WTC11 (cell line): Measurements from ENCODE around the gene AP3D1. TPM values are rescaled to one million over a fixed set of nuclear protein-coding genes. Genes with fewer than 3 reads are reported as not detected.

Experiments used
- ATAC-seq: fragments of 200-7000 bp; cut with Tn5 transposase; 2 replicates; pipeline ENCODE4 v1.10.0; 2021; ENCODE audit warnings: mild to moderate bottlenecking, moderate library complexity
- CTCF ChIA-PET: fragments of 300-600 bp; sonication (Branson Sonifier 250); formaldehyde crosslinking; loops from one replicate; lab custom pipeline; 2021; ENCODE audit warnings: antibody characterized with exemption; lab: Charles Lee
- POLR2A ChIA-PET: fragments of 350-600 bp; sonication (Branson Sonifier 250); formaldehyde crosslinking; loops from one replicate; lab custom pipeline; 2021; ENCODE audit warnings: antibody characterized with exemption; lab: Charles Lee
- DNase-seq: peaks from one replicate; pipeline ENCODE4 v3.0.0; 2021; ENCODE audit warnings: low spot score
- H3K27ac Mint-ChIP-seq: 2 replicates; pipeline ENCODE4 v1.8.0; 2021; ENCODE audit warnings: mixed read lengths
- H3K27me3 Mint-ChIP-seq: 2 replicates; pipeline ENCODE4 v1.8.0; 2021; ENCODE audit warnings: low read depth, mild to moderate bottlenecking, moderate library complexity, mixed read lengths
- H3K36me3 Mint-ChIP-seq: 2 replicates; pipeline ENCODE4 v1.8.0; 2021; ENCODE audit warnings: mixed read lengths
- H3K4me1 Mint-ChIP-seq: 2 replicates; pipeline ENCODE4 v1.8.0; 2022; ENCODE audit warnings: mixed read lengths
- H3K4me3 Mint-ChIP-seq: 2 replicates; pipeline ENCODE4 v1.8.0; 2021; ENCODE audit warnings: mild to moderate bottlenecking, moderate library complexity, mixed read lengths
- H3K9me3 Mint-ChIP-seq: 2 replicates; pipeline ENCODE4 v1.8.0; 2021; ENCODE audit warnings: mixed read lengths
- FOXK1 ChIP-seq: sonication (generic); formaldehyde crosslinking; IDR thresholded peaks from 2 replicates; pipeline ENCODE4 v1.8.0; 2022; ENCODE audit warnings: mild to moderate bottlenecking, moderate library complexity, missing genetic modification reagents
- GRHL2 ChIP-seq: fragments of 250-450 bp; sonication (Bioruptor Pico); IDR thresholded peaks from 2 replicates; pipeline ENCODE4 v1.8.0; 2022; ENCODE audit warnings: mild to moderate bottlenecking, moderate library complexity; ENCODE audit not compliant: insufficient replicate concordance, severe bottlenecking
- MYBL2 ChIP-seq: sonication (generic); formaldehyde crosslinking; IDR thresholded peaks from 2 replicates; pipeline ENCODE4 v1.8.1; 2023; ENCODE audit warnings: mild to moderate bottlenecking, moderate library complexity, missing genetic modification reagents
- NR3C1 ChIP-seq: sonication (generic); formaldehyde crosslinking; conservative IDR thresholded peaks from 2 replicates; pipeline ENCODE4 v1.8.1; 2023; ENCODE audit warnings: low read depth, mild to moderate bottlenecking, missing genetic modification reagents
- OVOL2 ChIP-seq: fragments of 250-450 bp; sonication (Bioruptor Pico); IDR thresholded peaks from 2 replicates; pipeline ENCODE4 v1.9.0; 2021; ENCODE audit warnings: mild to moderate bottlenecking, borderline replicate concordance
- SOX15 ChIP-seq: fragments of 250-450 bp; sonication (Bioruptor Pico); IDR thresholded peaks from 2 replicates; pipeline ENCODE4 v1.9.0; 2021; ENCODE audit warnings: mild to moderate bottlenecking
- ZNF396 ChIP-seq: fragments of 250-450 bp; sonication (Bioruptor Pico); IDR thresholded peaks from 2 replicates; pipeline ENCODE4 v1.8.0; 2021; ENCODE audit warnings: mild to moderate bottlenecking, moderate library complexity, borderline replicate concordance
- total RNA-seq: library from RNA; stranded (reverse); gene quantifications from 3 replicates; pipeline ENCODE4 v1.2.3, GENCODE V29; 2021
- TF ChIP-seq, protein P1 (sequence below): fragments of 200-600 bp; IDR thresholded peaks from 2 replicates; pipeline ENCODE4 v1.8.0; 2022; ENCODE audit warnings: antibody characterized with exemption
- TF ChIP-seq, protein P2 (sequence below): sonication (generic); formaldehyde crosslinking; IDR thresholded peaks from 2 replicates; pipeline ENCODE4 v1.8.1; 2022; ENCODE audit warnings: missing genetic modification reagents, borderline replicate concordance
- TF ChIP-seq, protein P3 (sequence below): sonication (generic); formaldehyde crosslinking; conservative IDR thresholded peaks from 2 replicates; pipeline ENCODE4 v1.8.1; 2023; ENCODE audit warnings: mild to moderate bottlenecking, low read depth, missing genetic modification reagents, moderate library complexity
- TF ChIP-seq, protein P4 (sequence below): fragments of 250-450 bp; sonication (Bioruptor Pico); IDR thresholded peaks from 2 replicates; pipeline ENCODE4 v1.9.0; 2021; ENCODE audit warnings: mild to moderate bottlenecking, borderline replicate concordance

Gene AP3D1
- total RNA-seq, 1 experiment from 2014 or later = 190 TPM

DNA sequence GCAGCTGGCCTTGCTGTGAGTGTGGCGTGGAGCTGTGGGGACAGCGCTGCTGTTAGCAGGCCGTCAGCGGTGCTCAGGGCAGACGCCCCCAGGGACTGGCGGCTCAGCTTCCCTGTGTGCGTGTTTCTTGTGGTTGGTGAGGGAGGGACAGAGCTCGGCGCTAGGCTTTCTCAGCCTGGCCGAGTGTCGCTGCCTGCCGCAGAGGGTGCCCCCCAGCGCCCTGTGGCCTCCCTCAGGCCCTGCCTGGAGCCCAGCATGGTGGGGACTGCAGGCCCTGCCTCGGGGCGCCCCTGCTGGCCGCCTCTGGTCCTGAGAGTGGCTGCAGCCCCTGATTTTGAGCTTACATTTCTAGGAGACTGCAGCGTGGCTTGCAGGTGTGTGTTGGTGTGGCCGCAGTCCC, 47.8 kb upstream of the AP3D1 start:
- TF ChIP-seq ZNF396 (CRISPR knock-in tag) = no peak
- no peak for TF ChIP-seq SOX15 (CRISPR knock-in tag)
- TF ChIP-seq, protein P1, sequence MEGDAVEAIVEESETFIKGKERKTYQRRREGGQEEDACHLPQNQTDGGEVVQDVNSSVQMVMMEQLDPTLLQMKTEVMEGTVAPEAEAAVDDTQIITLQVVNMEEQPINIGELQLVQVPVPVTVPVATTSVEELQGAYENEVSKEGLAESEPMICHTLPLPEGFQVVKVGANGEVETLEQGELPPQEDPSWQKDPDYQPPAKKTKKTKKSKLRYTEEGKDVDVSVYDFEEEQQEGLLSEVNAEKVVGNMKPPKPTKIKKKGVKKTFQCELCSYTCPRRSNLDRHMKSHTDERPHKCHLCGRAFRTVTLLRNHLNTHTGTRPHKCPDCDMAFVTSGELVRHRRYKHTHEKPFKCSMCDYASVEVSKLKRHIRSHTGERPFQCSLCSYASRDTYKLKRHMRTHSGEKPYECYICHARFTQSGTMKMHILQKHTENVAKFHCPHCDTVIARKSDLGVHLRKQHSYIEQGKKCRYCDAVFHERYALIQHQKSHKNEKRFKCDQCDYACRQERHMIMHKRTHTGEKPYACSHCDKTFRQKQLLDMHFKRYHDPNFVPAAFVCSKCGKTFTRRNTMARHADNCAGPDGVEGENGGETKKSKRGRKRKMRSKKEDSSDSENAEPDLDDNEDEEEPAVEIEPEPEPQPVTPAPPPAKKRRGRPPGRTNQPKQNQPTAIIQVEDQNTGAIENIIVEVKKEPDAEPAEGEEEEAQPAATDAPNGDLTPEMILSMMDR = peak; percentile 47; the same call in 1 of the 2 replicates
- no peak for TF ChIP-seq MYBL2 (CRISPR knock-in tag)
- TF ChIP-seq, protein P2, sequence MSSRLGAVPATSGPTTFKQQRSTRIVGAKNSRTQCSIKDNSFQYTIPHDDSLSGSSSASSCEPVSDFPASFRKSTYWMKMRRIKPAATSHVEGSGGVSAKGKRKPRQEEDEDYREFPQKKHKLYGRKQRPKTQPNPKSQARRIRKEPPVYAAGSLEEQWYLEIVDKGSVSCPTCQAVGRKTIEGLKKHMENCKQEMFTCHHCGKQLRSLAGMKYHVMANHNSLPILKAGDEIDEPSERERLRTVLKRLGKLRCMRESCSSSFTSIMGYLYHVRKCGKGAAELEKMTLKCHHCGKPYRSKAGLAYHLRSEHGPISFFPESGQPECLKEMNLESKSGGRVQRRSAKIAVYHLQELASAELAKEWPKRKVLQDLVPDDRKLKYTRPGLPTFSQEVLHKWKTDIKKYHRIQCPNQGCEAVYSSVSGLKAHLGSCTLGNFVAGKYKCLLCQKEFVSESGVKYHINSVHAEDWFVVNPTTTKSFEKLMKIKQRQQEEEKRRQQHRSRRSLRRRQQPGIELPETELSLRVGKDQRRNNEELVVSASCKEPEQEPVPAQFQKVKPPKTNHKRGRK (CRISPR knock-in tag) = no peak
- Mint-ChIP-seq H3K36me3 (peaks cover 12% of the 10 kb centered on the region), H3K4me3 (no peak overlapping the region), H3K27ac (peak overlapping the region; percentile 83), H3K4me1 (no peaks in the 10 kb centered on the region), H3K9me3 (no peaks in the 10 kb centered on the region), H3K27me3 (no peaks in the 10 kb centered on the region)
- CTCF ChIA-PET = interaction anchor here (0.5 to 1.8 kb wide), 58 partner anchors 8 to 983 kb away, joined by 3 to 25 read pairs (median 6); partner anchors contain the start of genes AP3D1, LSM7, PLEKHJ1 and SPPL2B
- ATAC-seq (peak; percentile 89), DNase-seq (peak; percentile 62)
- POLR2A ChIA-PET = interaction anchor here (1.3 kb wide), 1 partner anchor 43 kb away, joined by 4 read pairs; no protein-coding TSS in a partner anchor

DNA sequence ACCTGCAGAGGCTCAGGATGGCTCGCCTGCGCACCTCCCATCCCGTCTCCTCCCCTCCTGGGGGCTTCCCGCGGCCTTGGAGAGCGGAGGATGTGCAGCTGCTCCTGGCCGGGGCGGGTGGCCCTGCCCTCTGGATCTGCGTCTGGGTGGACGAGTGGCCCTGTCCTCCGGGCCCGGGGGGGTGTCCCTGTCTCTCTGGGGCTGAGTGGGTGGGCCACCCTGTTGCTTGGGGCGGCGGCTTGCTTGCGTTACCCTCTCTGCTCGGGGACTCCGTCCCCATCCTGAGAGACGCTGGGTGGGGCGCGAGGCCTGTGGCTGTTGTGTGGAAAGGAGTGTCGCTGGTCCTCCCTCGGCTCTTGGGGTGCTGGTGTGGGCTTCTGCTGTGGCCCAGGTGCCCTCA, 47.0 kb upstream of the AP3D1 start:
- H3K27ac Mint-ChIP-seq = peak overlapping the region; percentile 83

More for the DNA sequence above, 47.0 kb upstream of the AP3D1 start:
- POLR2A ChIA-PET = interaction anchor here (0.6 kb wide), 1 partner anchor 99 kb away, joined by 4 read pairs; no protein-coding TSS in a partner anchor
- no peaks in the 10 kb centered on the region for H3K4me1 Mint-ChIP-seq
- TF ChIP-seq, protein P3, sequence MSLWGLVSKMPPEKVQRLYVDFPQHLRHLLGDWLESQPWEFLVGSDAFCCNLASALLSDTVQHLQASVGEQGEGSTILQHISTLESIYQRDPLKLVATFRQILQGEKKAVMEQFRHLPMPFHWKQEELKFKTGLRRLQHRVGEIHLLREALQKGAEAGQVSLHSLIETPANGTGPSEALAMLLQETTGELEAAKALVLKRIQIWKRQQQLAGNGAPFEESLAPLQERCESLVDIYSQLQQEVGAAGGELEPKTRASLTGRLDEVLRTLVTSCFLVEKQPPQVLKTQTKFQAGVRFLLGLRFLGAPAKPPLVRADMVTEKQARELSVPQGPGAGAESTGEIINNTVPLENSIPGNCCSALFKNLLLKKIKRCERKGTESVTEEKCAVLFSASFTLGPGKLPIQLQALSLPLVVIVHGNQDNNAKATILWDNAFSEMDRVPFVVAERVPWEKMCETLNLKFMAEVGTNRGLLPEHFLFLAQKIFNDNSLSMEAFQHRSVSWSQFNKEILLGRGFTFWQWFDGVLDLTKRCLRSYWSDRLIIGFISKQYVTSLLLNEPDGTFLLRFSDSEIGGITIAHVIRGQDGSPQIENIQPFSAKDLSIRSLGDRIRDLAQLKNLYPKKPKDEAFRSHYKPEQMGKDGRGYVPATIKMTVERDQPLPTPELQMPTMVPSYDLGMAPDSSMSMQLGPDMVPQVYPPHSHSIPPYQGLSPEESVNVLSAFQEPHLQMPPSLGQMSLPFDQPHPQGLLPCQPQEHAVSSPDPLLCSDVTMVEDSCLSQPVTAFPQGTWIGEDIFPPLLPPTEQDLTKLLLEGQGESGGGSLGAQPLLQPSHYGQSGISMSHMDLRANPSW = no peak
- no peak for TF ChIP-seq MYBL2 (CRISPR knock-in tag)
- TF ChIP-seq NR3C1 = no peak
- no peak for TF ChIP-seq FOXK1 (CRISPR knock-in tag)
- no peak for TF ChIP-seq GRHL2
- TF ChIP-seq, protein P4, sequence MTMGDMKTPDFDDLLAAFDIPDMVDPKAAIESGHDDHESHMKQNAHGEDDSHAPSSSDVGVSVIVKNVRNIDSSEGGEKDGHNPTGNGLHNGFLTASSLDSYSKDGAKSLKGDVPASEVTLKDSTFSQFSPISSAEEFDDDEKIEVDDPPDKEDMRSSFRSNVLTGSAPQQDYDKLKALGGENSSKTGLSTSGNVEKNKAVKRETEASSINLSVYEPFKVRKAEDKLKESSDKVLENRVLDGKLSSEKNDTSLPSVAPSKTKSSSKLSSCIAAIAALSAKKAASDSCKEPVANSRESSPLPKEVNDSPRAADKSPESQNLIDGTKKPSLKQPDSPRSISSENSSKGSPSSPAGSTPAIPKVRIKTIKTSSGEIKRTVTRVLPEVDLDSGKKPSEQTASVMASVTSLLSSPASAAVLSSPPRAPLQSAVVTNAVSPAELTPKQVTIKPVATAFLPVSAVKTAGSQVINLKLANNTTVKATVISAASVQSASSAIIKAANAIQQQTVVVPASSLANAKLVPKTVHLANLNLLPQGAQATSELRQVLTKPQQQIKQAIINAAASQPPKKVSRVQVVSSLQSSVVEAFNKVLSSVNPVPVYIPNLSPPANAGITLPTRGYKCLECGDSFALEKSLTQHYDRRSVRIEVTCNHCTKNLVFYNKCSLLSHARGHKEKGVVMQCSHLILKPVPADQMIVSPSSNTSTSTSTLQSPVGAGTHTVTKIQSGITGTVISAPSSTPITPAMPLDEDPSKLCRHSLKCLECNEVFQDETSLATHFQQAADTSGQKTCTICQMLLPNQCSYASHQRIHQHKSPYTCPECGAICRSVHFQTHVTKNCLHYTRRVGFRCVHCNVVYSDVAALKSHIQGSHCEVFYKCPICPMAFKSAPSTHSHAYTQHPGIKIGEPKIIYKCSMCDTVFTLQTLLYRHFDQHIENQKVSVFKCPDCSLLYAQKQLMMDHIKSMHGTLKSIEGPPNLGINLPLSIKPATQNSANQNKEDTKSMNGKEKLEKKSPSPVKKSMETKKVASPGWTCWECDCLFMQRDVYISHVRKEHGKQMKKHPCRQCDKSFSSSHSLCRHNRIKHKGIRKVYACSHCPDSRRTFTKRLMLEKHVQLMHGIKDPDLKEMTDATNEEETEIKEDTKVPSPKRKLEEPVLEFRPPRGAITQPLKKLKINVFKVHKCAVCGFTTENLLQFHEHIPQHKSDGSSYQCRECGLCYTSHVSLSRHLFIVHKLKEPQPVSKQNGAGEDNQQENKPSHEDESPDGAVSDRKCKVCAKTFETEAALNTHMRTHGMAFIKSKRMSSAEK (CRISPR knock-in tag) = no peak
- TF ChIP-seq OVOL2 = no peak
- CTCF ChIA-PET = interaction anchor here (1.0 to 1.6 kb wide), 6 partner anchors 8 to 63 kb away, joined by 4 to 20 read pairs (median 7); no protein-coding TSS in a partner anchor
- H3K36me3 Mint-ChIP-seq = peaks cover 16% of the 10 kb centered on the region
- no peak overlapping the region for H3K4me3 Mint-ChIP-seq
- no peak for ATAC-seq
- H3K9me3 Mint-ChIP-seq = no peaks in the 10 kb centered on the region
- no peaks in the 10 kb centered on the region for H3K27me3 Mint-ChIP-seq
- DNase-seq = no peak
